CD4-positive, alpha-beta T cell (primary cell): ENCODE results near the gene ANAPC4. TPM values are rescaled to one million over a fixed set of nuclear protein-coding genes. Genes with fewer than 3 reads are reported as not detected.
"Not testable (repeated sequence)": the region's sequence is repeated elsewhere in the genome, so short reads cannot be mapped to it uniquely, and the experiment has no call there.

Experiments used
- ATAC-seq: fragments of 200-7000 bp; cut with Tn5 transposase; one replicate; pipeline ENCODE4 v1.10.0; 2022; ENCODE audit warnings: mild to moderate bottlenecking; ENCODE audit not compliant: poor library complexity
- CTCF ChIA-PET: fragments of 350-600 bp; sonication (Branson Sonifier 250); formaldehyde crosslinking; loops from one replicate; lab custom pipeline; 2021; ENCODE audit warnings: antibody characterized with exemption, inconsistent platforms; lab: Charles Lee
- POLR2A ChIA-PET: fragments of 350-600 bp; sonication (Branson Sonifier 250); formaldehyde crosslinking; loops from one replicate; lab custom pipeline; 2021; ENCODE audit warnings: antibody characterized with exemption, inconsistent platforms; lab: Charles Lee
- DNase-seq, 14 experiments: peaks; one replicate each; pipeline ENCODE4 v3.0.0-alpha.2; 2013 to 2020; ENCODE audit warnings: mixed read lengths in 2 of 14
- H3K27ac ChIP-seq, 2 donors: one replicate each; pipeline versions ENCODE4 v1.5.1 to v1.7.0; 2013; ENCODE audit warnings: low read length in 2 of 2, low read depth in 1 of 2, mild to moderate bottlenecking in 1 of 2
- H3K27me3 ChIP-seq, 2 experiments: 1 replicate in 1 of 2; 2 replicates in 1 of 2; pipeline versions ENCODE4 v1.6.1 to v1.7.0; 2013; ENCODE audit warnings: low read length in 2 of 2, control low read depth in 1 of 2, mild to moderate bottlenecking in 1 of 2, moderate library complexity in 1 of 2; ENCODE audit not compliant: insufficient read depth in 2 of 2, control insufficient read depth in 1 of 2
- H3K36me3 ChIP-seq: one replicate; pipeline ENCODE4 v1.6.1; 2013; ENCODE audit warnings: low read length, control low read depth; ENCODE audit not compliant: insufficient read depth
- H3K4me1 ChIP-seq: one replicate; pipeline ENCODE4 v1.6.1; 2013; ENCODE audit warnings: low read length, control low read depth; ENCODE audit not compliant: insufficient read depth
- H3K4me3 ChIP-seq: one replicate; pipeline ENCODE4 v1.5.1; 2013; ENCODE audit warnings: mild to moderate bottlenecking, low read length, moderate library complexity
- H3K9me3 ChIP-seq, 2 experiments: 1 replicate in 1 of 2; 2 replicates in 1 of 2; pipeline versions ENCODE4 v1.6.1 to v1.7.0; 2013; ENCODE audit warnings: low read length in 2 of 2, mild to moderate bottlenecking in 2 of 2, control low read depth in 1 of 2, moderate library complexity in 1 of 2; ENCODE audit not compliant: control insufficient read depth in 1 of 2, insufficient read depth in 1 of 2
- H3K27ac Mint-ChIP-seq: one replicate; pipeline ENCODE4 v1.8.0; 2020; ENCODE audit warnings: mixed read lengths
- H3K27me3 Mint-ChIP-seq: one replicate; pipeline ENCODE4 v1.8.0; 2021; ENCODE audit warnings: mixed read lengths
- H3K36me3 Mint-ChIP-seq: one replicate; pipeline ENCODE4 v1.8.0; 2021; ENCODE audit warnings: low read depth, mixed read lengths
- H3K4me1 Mint-ChIP-seq: one replicate; pipeline ENCODE4 v1.8.0; 2021; ENCODE audit warnings: low read depth, mixed read lengths
- H3K4me3 Mint-ChIP-seq: one replicate; pipeline ENCODE4 v1.8.0; 2020; ENCODE audit warnings: mild to moderate bottlenecking, mixed read lengths
- H3K9me3 Mint-ChIP-seq: one replicate; pipeline ENCODE4 v1.8.0; 2020; ENCODE audit warnings: mixed read lengths
- CTCF ChIP-seq: fragments of 200-600 bp; IDR thresholded peaks from one replicate; pipeline ENCODE4 v1.8.0; 2022; ENCODE audit warnings: antibody characterized with exemption, mild to moderate bottlenecking
- intact Hi-C, 2 experiments: fragments of 100-400 bp; cut with DNase I in 1 of 2; cut with micrococcal nuclease in 1 of 2; formaldehyde crosslinking; loops; one replicate each; pipeline versions ENCODE4 v1.15.1 to v1.9.0; 2023 to 2025; cut with DNase I, micrococcal nuclease
- polyA plus RNA-seq, 2 donors: library from polyadenylated mRNA; unstranded; fragments of 120-200 nt; gene quantifications; one replicate each; pipeline ENCODE4 v1.2.1, GENCODE V29; 2013
- total RNA-seq, 174 experiments: library from RNA in 2 of 174; stranded (reverse) in 2 of 174; gene quantifications; one replicate each; pipeline ENCODE4 v1.2.3 and lab custom pipeline; 2021 to 2026

Gene ANAPC4
- total RNA-seq (10 to 100 TPM; 24.4 to 26.0 TPM), total RNA-seq (lab: John Stamatoyannopoulos, UW) (31.8 to 121 (median 75.9) reads per million in 172 experiments)
- polyA plus RNA-seq (2013, experiment 1 of 2) = 44.3 TPM
- polyA plus RNA-seq (2013, experiment 2 of 2) = 50.7 TPM

- H3K27me3 Mint-ChIP-seq = no peaks in the 10 kb centered on the region
- H3K4me3 Mint-ChIP-seq = no peak within 1 kb of the TSS
- peaks cover 19% of the 10 kb centered on the region for H3K36me3 Mint-ChIP-seq
- peak within 1 kb of the TSS; percentile 94 for H3K4me3 ChIP-seq
- no peak for TF ChIP-seq CTCF
- no peaks in the 10 kb centered on the region for H3K27me3 ChIP-seq
- intact Hi-C loops = loop anchor here (1.0 to 10.0 kb wide), 7 partner anchors 61 to 938 kb away; partner anchors contain the start of genes SEPSECS (in 2 of the 2), ZCCHC4 (in 2 of the 2) and PI4K2B (in 1 of the 2)
- ChIA-PET CTCF (interaction anchor here (1.0 to 4.8 kb wide), 4 partner anchors 11 to 215 kb away, joined by 3 to 24 read pairs (median 4); partner anchors contain the start of gene ZCCHC4), POLR2A (interaction anchor here (0.8 to 2.3 kb wide), 5 partner anchors 46 to 217 kb away, joined by 3 to 22 read pairs (median 4); partner anchors contain the start of genes SEPSECS and ZCCHC4)
- DNase-seq (peak; percentile 95 to 99 (median 97)), ATAC-seq (peak; percentile 94)
- H3K4me1 ChIP-seq = peaks cover 34% of the 10 kb centered on the region
- peaks cover 7% of the 10 kb centered on the region for H3K4me1 Mint-ChIP-seq
- peaks cover 8% of the 10 kb centered on the region for H3K36me3 ChIP-seq
- peak within 1 kb of the TSS; percentile 81 for H3K27ac Mint-ChIP-seq
- H3K27ac ChIP-seq = peak within 1 kb of the TSS; percentile 42 to 48
- no peaks in the 10 kb centered on the region for H3K9me3 ChIP-seq
- H3K9me3 Mint-ChIP-seq = no peaks in the 10 kb centered on the region
These were observed at the start of gene ANAPC4 for GRCh38 chr4:25376754-25377571. ANAPC4 (plus strand) TSS chr4:25377263; CDS start chr4:25377428, 165 bp downstream.

GRCh38 chr4:25328463-25328862 is 48.6 kb upstream of the ANAPC4 start:
- DNase-seq, H3K27ac Mint-ChIP-seq, H3K27me3 Mint-ChIP-seq, H3K27ac ChIP-seq, H3K36me3 ChIP-seq, H3K9me3 ChIP-seq, CTCF ChIA-PET, H3K4me3 ChIP-seq, H3K9me3 Mint-ChIP-seq, intact Hi-C loops, H3K4me3 Mint-ChIP-seq, H3K27me3 ChIP-seq, POLR2A ChIA-PET, ATAC-seq: not testable (repeated sequence)
- Mint-ChIP-seq H3K4me1 (peaks cover 14% of the 10 kb centered on the region), H3K36me3 (peaks cover 25% of the 10 kb centered on the region)
- peaks cover 12% of the 10 kb centered on the region for H3K4me1 ChIP-seq

GRCh38 chr4:25330335-25330734 is 46.7 kb upstream of the ANAPC4 start:
- Mint-ChIP-seq H3K27ac (peak overlapping the region; percentile 88), H3K27me3 (no peaks in the 10 kb centered on the region), H3K4me3 (no peak overlapping the region), H3K36me3 (peaks cover 31% of the 10 kb centered on the region), H3K9me3 (no peaks in the 10 kb centered on the region), H3K4me1 (peaks cover 14% of the 10 kb centered on the region)
- no peak overlapping the region for H3K4me3 ChIP-seq
- H3K36me3 ChIP-seq = peaks cover 17% of the 10 kb centered on the region
- ChIA-PET CTCF (interaction anchor here (1.0 to 2.3 kb wide), 2 partner anchors 17 to 185 kb away, joined by 3 to 14 read pairs; partner anchors contain the start of gene ZCCHC4), POLR2A (interaction anchor here (1.4 kb wide), 1 partner anchor 18 kb away, joined by 8 read pairs; the partner anchor contains the start of gene ZCCHC4)
- intact Hi-C loops = no loop called here
- H3K9me3 ChIP-seq = no peaks in the 10 kb centered on the region
- TF ChIP-seq CTCF = no peak
- no peak overlapping the region for H3K27ac ChIP-seq
- DNase-seq = no peak
- no peaks in the 10 kb centered on the region for H3K27me3 ChIP-seq
- H3K4me1 ChIP-seq = peaks cover 12% of the 10 kb centered on the region
- ATAC-seq = no peak
